ENCODE data around the gene UBE2V1. TPM values are rescaled to one million over a fixed set of nuclear protein-coding genes. Genes with fewer than 3 reads are reported as not detected.
"Not testable (repeated sequence)": the region's sequence is repeated elsewhere in the genome, so short reads cannot be mapped to it uniquely, and the experiment has no call there.

Gene UBE2V1
- total and polyA plus RNA-seq, 10 of the 15 experiments (the other 5 are each of a cell fraction or from before 2014, with no cell fraction given), result 51.8 to 219 (median 141) TPM

DNA sequence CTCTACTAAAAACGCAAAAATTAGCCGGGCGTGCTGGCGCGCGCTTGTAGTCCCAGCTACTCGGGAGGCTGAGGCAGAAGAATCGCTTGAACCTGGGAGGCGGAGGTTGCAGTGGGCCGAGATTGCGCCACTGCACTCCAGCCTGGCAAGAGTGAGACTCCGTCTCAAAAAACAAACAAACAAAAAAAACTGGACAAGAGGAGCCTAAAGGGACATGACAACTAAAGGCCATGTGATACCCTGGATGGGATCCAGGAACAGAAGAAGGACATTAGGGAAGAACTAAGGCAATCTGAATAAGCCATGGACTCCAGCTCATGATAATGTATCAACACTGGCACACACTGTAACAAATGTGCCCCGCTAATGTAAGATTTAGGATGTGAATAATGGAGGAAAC, 24.8 kb upstream of the UBE2V1 start:
- FAIRE-seq; RAD21 ChIA-PET (ENCODE audit: unreplicated experiment); DNase-seq (ENCODE audit: low read depth, low spot score): not testable (repeated sequence)

DNA sequence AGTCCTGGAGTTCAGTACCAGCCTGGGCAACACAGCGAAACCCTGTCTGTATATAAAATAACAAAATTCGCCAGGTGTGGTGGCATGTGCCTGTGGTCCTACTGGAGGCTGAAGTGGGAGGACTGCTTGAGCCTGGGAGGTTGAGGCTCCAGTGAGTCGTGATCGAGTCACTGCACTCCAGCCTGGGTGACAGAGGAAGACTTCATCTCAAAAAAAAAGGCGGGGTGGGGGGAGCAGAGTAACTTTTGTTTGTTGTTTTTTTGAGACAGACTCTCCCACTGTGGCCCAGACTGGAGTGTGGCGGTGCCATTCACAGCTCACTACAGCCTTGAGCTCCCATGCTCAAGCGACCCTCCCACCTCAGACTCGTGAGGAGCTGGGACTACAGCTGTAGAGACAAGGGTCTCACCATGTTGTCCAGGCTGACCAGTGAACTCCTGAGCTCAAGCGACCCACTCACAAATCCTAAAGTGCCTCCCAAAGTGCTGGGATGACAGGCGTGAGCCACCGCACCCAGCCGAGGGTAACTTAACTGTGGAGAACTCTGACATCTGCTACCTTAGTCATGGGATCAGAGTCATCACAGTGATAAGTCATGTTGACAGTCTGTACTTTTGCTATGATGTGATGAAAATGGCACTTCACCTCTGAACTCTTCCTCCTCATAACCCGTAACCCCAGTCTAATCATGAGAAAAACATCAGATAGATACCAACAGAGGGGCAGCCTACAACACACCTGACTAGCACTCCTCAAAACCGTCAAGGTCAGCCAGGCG, 24.1 kb upstream of the UBE2V1 start:
- ChIA-PET SMC1A (ENCODE audit: uncharacterized antibody, unreplicated experiment) (no interaction called here), CTCF (no interaction called here), POLR2A (no interaction called here), RAD21 (ENCODE audit: unreplicated experiment) (interaction anchor here (0.6 kb wide), 1 partner anchor 17 kb away, joined by 3 read pairs; no protein-coding TSS in a partner anchor)
- Histone ChIP-seq H3K4me1 (ENCODE audit: control insufficient read depth, insufficient read depth, low read length) (no peaks in the 10 kb centered on the region), H3K27me3 (replicated peaks in 1 of 2; ENCODE audit: control insufficient read depth in 2 of 2, insufficient read depth in 2 of 2, low read length in 1 of 2) (no peaks in the 10 kb centered on the region), H3K4me2 (ENCODE audit: control insufficient read depth, insufficient read depth) (no peak overlapping the region), H3K27ac (ENCODE audit: control insufficient read depth, insufficient read depth) (no peak overlapping the region), H3K9ac (ENCODE audit: control insufficient read depth, insufficient read depth, low read length) (no peak overlapping the region), H4K20me1 (ENCODE audit: control insufficient read depth, insufficient read depth) (no peaks in the 10 kb centered on the region), H2AFZ (ENCODE audit: control insufficient read depth, low read depth, low read length) (no peak overlapping the region), H3K4me3 (no peak overlapping the region), H3K36me3 (ENCODE audit: control insufficient read depth in 2 of 2, insufficient read depth in 2 of 2, low read length in 1 of 2) (peaks cover 3 to 30% of the 10 kb centered on the region in 2 experiments), H3K79me2 (ENCODE audit: control insufficient read depth, insufficient read depth, low read length) (no peaks in the 10 kb centered on the region), H3K9me3 (replicated peaks; ENCODE audit: control insufficient read depth, insufficient read depth, low read length) (no peaks in the 10 kb centered on the region)
- in situ Hi-C loops (cut with MboI) (no loop called here), intact Hi-C loops (cut with micrococcal nuclease; ENCODE audit: unreplicated experiment) (no loop called here)
- no peak for DNase-seq (ENCODE audit: low read depth, low spot score)
- no TSS peak for BruUV-seq (replicated peaks)
- no peak for ATAC-seq
- TF ChIP-seq POLR2A (IDR thresholded peaks at IDR 0.05; ENCODE audit: low read depth, low read length) (no peak), NBN (IDR thresholded peaks at IDR 0.05) (no peak), NFXL1 (IDR thresholded peaks at IDR 0.05; ENCODE audit: borderline replicate concordance) (no peak), ZSCAN29 (IDR thresholded peaks at IDR 0.05) (no peak), CHD2 (IDR thresholded peaks at IDR 0.05; ENCODE audit: borderline replicate concordance, low read depth, low read length) (no peak), CBX5 (IDR thresholded peaks at IDR 0.05; ENCODE audit: low read depth) (no peak), POU2F2 (IDR thresholded peaks at IDR 0.05; ENCODE audit: borderline replicate concordance, low read depth, low read length) (no peak), POLR2AphosphoS2 (IDR thresholded peaks at IDR 0.05; ENCODE audit: low read depth, low read length) (no peak), IKZF2 (IDR thresholded peaks at IDR 0.05) (no peak)
- TF ChIP-seq, protein P1, sequence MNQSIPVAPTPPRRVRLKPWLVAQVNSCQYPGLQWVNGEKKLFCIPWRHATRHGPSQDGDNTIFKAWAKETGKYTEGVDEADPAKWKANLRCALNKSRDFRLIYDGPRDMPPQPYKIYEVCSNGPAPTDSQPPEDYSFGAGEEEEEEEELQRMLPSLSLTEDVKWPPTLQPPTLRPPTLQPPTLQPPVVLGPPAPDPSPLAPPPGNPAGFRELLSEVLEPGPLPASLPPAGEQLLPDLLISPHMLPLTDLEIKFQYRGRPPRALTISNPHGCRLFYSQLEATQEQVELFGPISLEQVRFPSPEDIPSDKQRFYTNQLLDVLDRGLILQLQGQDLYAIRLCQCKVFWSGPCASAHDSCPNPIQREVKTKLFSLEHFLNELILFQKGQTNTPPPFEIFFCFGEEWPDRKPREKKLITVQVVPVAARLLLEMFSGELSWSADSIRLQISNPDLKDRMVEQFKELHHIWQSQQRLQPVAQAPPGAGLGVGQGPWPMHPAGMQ (IDR thresholded peaks at IDR 0.05; ENCODE audit: borderline replicate concordance), result no peak
- no peak for FAIRE-seq
- WGBS (ENCODE audit: insufficient coverage, insufficient replicate concordance, low lambda C conversion rate, missing lambda C conversion rate), result 98% methylated on average over 15 of the region's 15 CpGs

More for the DNA sequence above, 24.8 kb upstream of the UBE2V1 start:
- intact Hi-C loops (cut with micrococcal nuclease; ENCODE audit: unreplicated experiment); CTCF ChIA-PET; SMC1A ChIA-PET (ENCODE audit: uncharacterized antibody, unreplicated experiment); H3K9me3 ChIP-seq (replicated peaks; ENCODE audit: control insufficient read depth, insufficient read depth, low read length); H3K4me2 ChIP-seq (ENCODE audit: control insufficient read depth, insufficient read depth); in situ Hi-C loops (cut with MboI); H2AFZ ChIP-seq (ENCODE audit: control insufficient read depth, low read depth, low read length); H4K20me1 ChIP-seq (ENCODE audit: control insufficient read depth, insufficient read depth); H3K9ac ChIP-seq (ENCODE audit: control insufficient read depth, insufficient read depth, low read length); POLR2A ChIA-PET; H3K4me1 ChIP-seq (ENCODE audit: control insufficient read depth, insufficient read depth, low read length); H3K79me2 ChIP-seq (ENCODE audit: control insufficient read depth, insufficient read depth, low read length); ATAC-seq; BruUV-seq (replicated peaks); H3K27ac ChIP-seq (ENCODE audit: control insufficient read depth, insufficient read depth); H3K27me3 ChIP-seq (replicated peaks in 1 of 2; ENCODE audit: control insufficient read depth in 2 of 2, insufficient read depth in 2 of 2, low read length in 1 of 2); H3K4me3 ChIP-seq: not testable (repeated sequence)
- WGBS (ENCODE audit: insufficient coverage, insufficient replicate concordance, low lambda C conversion rate, missing lambda C conversion rate), result 100% methylated on average over 13 of the region's 13 CpGs
- H3K36me3 ChIP-seq (ENCODE audit: control insufficient read depth in 2 of 2, insufficient read depth in 2 of 2, low read length in 1 of 2), result peaks cover 3 to 28% of the 10 kb centered on the region in 2 experiments

DNA sequence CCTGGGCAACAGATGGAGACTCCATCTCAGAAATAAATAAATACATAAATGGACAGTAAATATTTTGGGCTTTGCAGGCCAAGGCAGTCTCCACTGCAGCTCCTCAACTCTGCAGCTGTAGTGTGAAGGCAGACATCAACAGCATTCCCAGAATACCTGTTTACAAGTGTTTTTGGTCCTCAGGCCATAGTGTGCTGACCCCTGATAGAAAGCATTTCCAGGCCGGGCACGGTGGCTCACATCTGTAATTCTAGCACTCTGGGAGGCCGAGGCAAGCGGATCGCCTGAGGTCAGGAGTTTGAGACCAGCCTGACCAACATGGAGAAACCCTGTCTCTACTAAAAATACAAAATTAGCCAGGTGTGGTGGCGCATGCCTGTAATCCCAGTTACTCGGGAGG, 22.2 kb upstream of the UBE2V1 start:
- H3K27ac ChIP-seq (ENCODE audit: control insufficient read depth, insufficient read depth); H3K4me2 ChIP-seq (ENCODE audit: control insufficient read depth, insufficient read depth); H3K79me2 ChIP-seq (ENCODE audit: control insufficient read depth, insufficient read depth, low read length); H2AFZ ChIP-seq (ENCODE audit: control insufficient read depth, low read depth, low read length); intact Hi-C loops (cut with micrococcal nuclease; ENCODE audit: unreplicated experiment); H4K20me1 ChIP-seq (ENCODE audit: control insufficient read depth, insufficient read depth); H3K4me3 ChIP-seq; BruUV-seq (replicated peaks); ATAC-seq; H3K27me3 ChIP-seq (replicated peaks in 1 of 2; ENCODE audit: control insufficient read depth in 2 of 2, insufficient read depth in 2 of 2, low read length in 1 of 2); FAIRE-seq; H3K9me3 ChIP-seq (replicated peaks; ENCODE audit: control insufficient read depth, insufficient read depth, low read length); POLR2A ChIA-PET; in situ Hi-C loops (cut with MboI); H3K9ac ChIP-seq (ENCODE audit: control insufficient read depth, insufficient read depth, low read length); DNase-seq (ENCODE audit: low read depth, low spot score); RAD21 ChIA-PET (ENCODE audit: unreplicated experiment); H3K4me1 ChIP-seq (ENCODE audit: control insufficient read depth, insufficient read depth, low read length): not testable (repeated sequence)
- H3K36me3 ChIP-seq (ENCODE audit: control insufficient read depth in 2 of 2, insufficient read depth in 2 of 2, low read length in 1 of 2), result peaks cover 7 to 28% of the 10 kb centered on the region in 2 experiments
- 94% methylated on average over 7 of the region's 7 CpGs for WGBS (ENCODE audit: insufficient coverage, insufficient replicate concordance, low lambda C conversion rate, missing lambda C conversion rate)
- ChIA-PET CTCF (interaction anchor here (3.8 kb wide), 1 partner anchor 14 kb away, joined by 14 read pairs; no protein-coding TSS in a partner anchor), SMC1A (ENCODE audit: uncharacterized antibody, unreplicated experiment) (interaction anchor here (1.3 kb wide), 1 partner anchor 18 kb away, joined by 3 read pairs; the partner anchor contains the start of gene PEDS1)

All from GM12878 (cell line).